Dendritic cell treated with granulocyte-macrophage colony-stimulating factor and Interleukin-4, amounts not matched to agents 40 ng/mL and 50 ng/mL, for 4 days (primary cell): ENCODE measurements around the gene ST7.
"Not testable (repeated sequence)": the region's sequence is repeated elsewhere in the genome, so short reads cannot be mapped to it uniquely, and the experiment has no call there.

Experiments used
- H3K27ac Mint-ChIP-seq: one replicate; pipeline ENCODE4 v1.8.0; 2022; ENCODE audit warnings: mild to moderate bottlenecking, mixed read lengths
- H3K27me3 Mint-ChIP-seq: one replicate; pipeline ENCODE4 v1.8.0; 2022; ENCODE audit warnings: mild to moderate bottlenecking, mixed read lengths
- H3K36me3 Mint-ChIP-seq: one replicate; pipeline ENCODE4 v1.8.0; 2022; ENCODE audit warnings: low read depth, mixed read lengths
- H3K4me1 Mint-ChIP-seq: one replicate; pipeline ENCODE4 v1.8.0; 2022; ENCODE audit warnings: low read depth, mixed read lengths
- H3K4me3 Mint-ChIP-seq: one replicate; pipeline ENCODE4 v1.8.0; 2022; ENCODE audit warnings: mild to moderate bottlenecking, moderate library complexity, mixed read lengths
- H3K9me3 Mint-ChIP-seq: one replicate; pipeline ENCODE4 v1.8.0; 2022; ENCODE audit warnings: mixed read lengths
- intact Hi-C: fragments of 100-400 bp; cut with micrococcal nuclease; formaldehyde crosslinking; loops from one replicate; pipeline ENCODE4 v1.15.0; 2022

ST7 gene

GRCh38 chr7:117116211-117116610 is 162.9 kb downstream of the ST7 start:
- Mint-ChIP-seq H3K9me3 (no peaks in the 10 kb centered on the region), H3K27ac (no peak overlapping the region), H3K4me1 (no peaks in the 10 kb centered on the region), H3K4me3 (no peak overlapping the region), H3K36me3 (peaks cover 9% of the 10 kb centered on the region), H3K27me3 (no peaks in the 10 kb centered on the region)
- intact Hi-C loops: loop anchor here (10.0 kb wide), 1 partner anchor 71 kb away; no protein-coding TSS in a partner anchor

DNA sequence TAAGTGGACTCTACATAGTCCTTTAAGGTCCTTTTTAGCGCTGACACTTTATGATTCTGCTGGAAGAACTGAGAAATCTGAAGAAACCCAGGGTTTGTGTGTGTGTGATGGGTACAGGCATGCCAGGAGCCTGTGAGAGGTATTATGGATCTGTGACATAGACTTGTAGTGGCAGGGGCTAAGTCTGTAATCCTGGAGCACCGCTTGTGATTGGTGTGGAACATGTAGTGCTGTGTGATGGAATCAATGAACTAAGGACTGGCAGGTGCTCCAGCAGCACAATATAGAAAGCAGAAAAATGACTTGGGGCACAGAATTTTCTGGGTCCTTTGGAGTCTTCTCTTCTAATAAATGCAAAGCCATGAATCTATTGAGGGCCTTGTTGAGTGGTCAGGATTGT is 163.9 kb downstream of the ST7 start:
- intact Hi-C loops: loop anchor here (10.0 kb wide), 1 partner anchor 72 kb away; no protein-coding TSS in a partner anchor
- Mint-ChIP-seq H3K27me3 (no peaks in the 10 kb centered on the region), H3K4me1 (no peaks in the 10 kb centered on the region), H3K36me3 (peaks cover 9% of the 10 kb centered on the region), H3K4me3 (no peak overlapping the region), H3K9me3 (no peaks in the 10 kb centered on the region), H3K27ac (no peak overlapping the region)

GRCh38 chr7:117118579-117119180 is 165.4 kb downstream of the ST7 start:
- peaks cover 9% of the 10 kb centered on the region for H3K36me3 Mint-ChIP-seq
- no peaks in the 10 kb centered on the region for H3K4me1 Mint-ChIP-seq
- no peak overlapping the region for H3K27ac Mint-ChIP-seq
- intact Hi-C loops: loop anchor here (1.0 to 10.0 kb wide), 3 partner anchors 74 to 188 kb away; no protein-coding TSS in a partner anchor
- H3K4me3 Mint-ChIP-seq: no peak overlapping the region
- no peaks in the 10 kb centered on the region for H3K9me3 Mint-ChIP-seq
- H3K27me3 Mint-ChIP-seq: no peaks in the 10 kb centered on the region

GRCh38 chr7:117119192-117119924 is 166.1 kb downstream of the ST7 start:
- Mint-ChIP-seq H3K9me3 (no peaks in the 10 kb centered on the region), H3K27ac (no peak overlapping the region), H3K4me1 (no peaks in the 10 kb centered on the region)

DNA sequence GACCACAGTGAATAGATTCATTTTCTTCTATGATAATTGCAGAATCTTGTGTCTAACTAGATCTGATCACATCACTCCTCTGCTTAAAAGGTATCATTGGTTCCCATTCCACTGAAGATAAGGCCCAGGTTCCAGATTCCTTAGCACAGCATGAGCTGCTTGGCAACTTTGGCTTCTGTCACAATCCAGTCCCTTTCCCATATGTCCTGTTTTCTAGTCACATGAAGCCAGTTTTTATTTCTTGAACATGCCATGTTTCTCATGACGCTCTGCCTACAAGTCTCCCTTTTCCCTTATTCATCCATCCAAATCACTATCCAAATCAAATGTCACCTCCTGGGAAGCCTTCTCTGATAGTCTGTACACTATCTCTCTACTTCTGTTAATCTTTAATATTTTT is 167.0 kb downstream of the ST7 start:
- intact Hi-C loops, H3K4me3 Mint-ChIP-seq, H3K36me3 Mint-ChIP-seq, H3K4me1 Mint-ChIP-seq, H3K27me3 Mint-ChIP-seq, H3K9me3 Mint-ChIP-seq, H3K27ac Mint-ChIP-seq: not testable (repeated sequence)

More at GRCh38 chr7:117119192-117119924, 166.1 kb downstream of the ST7 start:
- H3K36me3 Mint-ChIP-seq: peaks cover 9% of the 10 kb centered on the region
- intact Hi-C loops: loop anchor here (1.0 to 10.0 kb wide), 3 partner anchors 75 to 189 kb away; no protein-coding TSS in a partner anchor
- no peak overlapping the region for H3K4me3 Mint-ChIP-seq
- H3K27me3 Mint-ChIP-seq: no peaks in the 10 kb centered on the region

GRCh38 chr7:117122036-117122435 is 168.7 kb downstream of the ST7 start:
- H3K4me1 Mint-ChIP-seq: not testable (repeated sequence)

GRCh38 chr7:117122536-117122935 is 169.2 kb downstream of the ST7 start:
- Mint-ChIP-seq H3K4me1 (no peaks in the 10 kb centered on the region), H3K36me3 (peaks cover 9% of the 10 kb centered on the region), H3K9me3 (no peaks in the 10 kb centered on the region), H3K27me3 (no peaks in the 10 kb centered on the region), H3K4me3 (no peak overlapping the region), H3K27ac (no peak overlapping the region)
- intact Hi-C loops: no loop called here

More at GRCh38 chr7:117122036-117122435, 168.7 kb downstream of the ST7 start:
- H3K27me3 Mint-ChIP-seq, intact Hi-C loops, H3K4me3 Mint-ChIP-seq, H3K27ac Mint-ChIP-seq, H3K9me3 Mint-ChIP-seq, H3K36me3 Mint-ChIP-seq: not testable (repeated sequence)

DNA sequence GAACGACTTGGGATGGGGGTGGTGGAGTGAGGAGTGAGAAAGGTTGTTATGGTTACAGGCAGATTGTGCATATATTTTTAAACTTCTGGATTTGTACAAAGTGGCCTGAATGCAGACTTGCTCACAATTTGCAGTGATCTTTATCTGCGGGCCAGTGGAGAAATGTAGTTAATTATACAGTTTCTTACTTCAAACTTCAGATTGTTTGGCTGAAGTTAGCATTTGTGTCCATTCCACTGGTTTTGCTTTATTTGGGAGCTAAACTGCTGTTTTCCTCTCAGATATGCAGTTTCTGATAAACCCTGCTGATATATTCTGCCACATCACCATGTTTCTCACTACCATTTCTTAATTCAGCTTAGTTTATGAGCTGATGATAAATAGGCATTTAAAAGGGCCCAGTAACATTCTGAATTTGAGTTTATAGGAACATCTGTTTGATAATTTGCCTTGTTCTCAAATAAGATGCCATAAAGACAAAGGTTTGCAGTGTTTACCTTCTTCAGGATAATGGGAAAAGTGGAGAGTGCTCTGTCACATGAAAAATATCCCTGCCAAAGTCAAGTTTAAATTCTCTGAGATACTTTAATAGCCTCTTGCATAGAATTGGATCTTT is 170.1 kb downstream of the ST7 start:
- H3K27me3 Mint-ChIP-seq: no peaks in the 10 kb centered on the region
- H3K4me3 Mint-ChIP-seq: no peak overlapping the region
- H3K4me1 Mint-ChIP-seq: no peaks in the 10 kb centered on the region
- intact Hi-C loops: no loop called here
- peaks cover 9% of the 10 kb centered on the region for H3K36me3 Mint-ChIP-seq
- H3K9me3 Mint-ChIP-seq: no peaks in the 10 kb centered on the region
- no peak overlapping the region for H3K27ac Mint-ChIP-seq

GRCh38 chr7:117124591-117125220 is 171.4 kb downstream of the ST7 start:
- no peaks in the 10 kb centered on the region for H3K9me3 Mint-ChIP-seq
- intact Hi-C loops: no loop called here
- H3K36me3 Mint-ChIP-seq: peaks cover 9% of the 10 kb centered on the region
- H3K27ac Mint-ChIP-seq: no peak overlapping the region
- H3K4me3 Mint-ChIP-seq: no peak overlapping the region
- H3K4me1 Mint-ChIP-seq: no peaks in the 10 kb centered on the region
- no peaks in the 10 kb centered on the region for H3K27me3 Mint-ChIP-seq

DNA sequence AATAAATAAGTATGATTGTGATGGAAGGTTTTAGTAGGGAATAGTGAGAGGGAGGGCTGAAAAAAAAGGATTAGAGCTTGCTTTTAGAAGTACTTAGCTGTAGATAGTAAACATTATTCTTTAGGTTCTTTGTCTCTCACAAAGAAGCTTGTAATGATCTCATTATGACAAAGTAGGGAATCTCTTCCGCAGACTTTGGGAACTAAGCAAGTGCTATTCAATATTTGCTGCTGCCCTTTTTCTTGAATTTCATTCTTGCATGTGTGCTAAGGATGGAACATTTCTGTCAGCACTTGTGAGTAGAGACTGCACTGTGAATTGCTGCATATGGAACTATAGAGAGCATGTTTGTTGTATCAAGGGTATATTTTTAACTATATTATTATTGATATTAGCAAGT is 173.4 kb downstream of the ST7 start:
- Mint-ChIP-seq H3K27me3 (no peaks in the 10 kb centered on the region), H3K36me3 (no peaks in the 10 kb centered on the region), H3K9me3 (no peaks in the 10 kb centered on the region), H3K27ac (no peak overlapping the region), H3K4me3 (no peak overlapping the region), H3K4me1 (no peaks in the 10 kb centered on the region)
- intact Hi-C loops: loop anchor here (2.0 kb wide), 1 partner anchor 196 kb away; no protein-coding TSS in a partner anchor

- Mint-ChIP-seq H3K4me1 (no peaks in the 10 kb centered on the region), H3K9me3 (no peaks in the 10 kb centered on the region), H3K27ac (no peak overlapping the region), H3K36me3 (no peaks in the 10 kb centered on the region), H3K27me3 (no peaks in the 10 kb centered on the region), H3K4me3 (no peak overlapping the region)
- intact Hi-C loops: loop anchor here (2.0 kb wide), 1 partner anchor 197 kb away; no protein-coding TSS in a partner anchor
Measured at GRCh38 chr7:117127585-117128168, 174.4 kb downstream of the ST7 start.

DNA sequence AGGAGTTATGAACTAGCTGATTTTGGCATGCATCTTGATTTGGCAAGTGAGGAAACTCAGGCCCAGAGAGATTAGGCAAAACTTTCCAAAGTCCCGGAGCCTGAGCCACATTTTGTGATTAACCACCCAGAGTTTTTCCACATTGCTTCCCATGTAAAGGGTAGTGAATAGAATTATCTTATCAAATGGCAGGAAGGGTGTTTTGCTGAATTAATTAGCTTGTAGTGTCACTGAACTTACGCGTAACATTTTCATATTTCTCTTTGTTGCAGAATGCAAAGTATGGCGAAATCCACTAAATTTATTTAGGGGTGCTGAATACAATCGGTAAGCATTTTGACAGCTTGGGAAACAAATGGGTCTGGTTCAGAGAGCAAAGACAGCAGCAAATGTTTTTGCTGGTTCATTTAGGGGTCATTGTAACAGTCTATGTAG is 176.2 kb downstream of the ST7 start:
- H3K36me3 Mint-ChIP-seq: peaks cover 10% of the 10 kb centered on the region
- no peak overlapping the region for H3K27ac Mint-ChIP-seq
- peaks cover 16% of the 10 kb centered on the region for H3K4me1 Mint-ChIP-seq
- no peaks in the 10 kb centered on the region for H3K9me3 Mint-ChIP-seq
- no peaks in the 10 kb centered on the region for H3K27me3 Mint-ChIP-seq
- intact Hi-C loops: no loop called here
- H3K4me3 Mint-ChIP-seq: no peak overlapping the region

GRCh38 chr7:117130262-117130661 is 177.0 kb downstream of the ST7 start:
- no peaks in the 10 kb centered on the region for H3K27me3 Mint-ChIP-seq
- peaks cover 12% of the 10 kb centered on the region for H3K36me3 Mint-ChIP-seq
- H3K4me1 Mint-ChIP-seq: peaks cover 24% of the 10 kb centered on the region
- H3K4me3 Mint-ChIP-seq: no peak overlapping the region
- H3K27ac Mint-ChIP-seq: no peak overlapping the region
- H3K9me3 Mint-ChIP-seq: no peaks in the 10 kb centered on the region
- intact Hi-C loops: no loop called here
